NOMO-1 treated with dmso at 0.1 percent for 144 hours (cell line): ENCODE data around the gene WBP2.

ENCODE experiments used
- DNase-seq: peaks from one replicate; lab custom pipeline; 2025; ENCODE audit not compliant: unreplicated experiment; lab: John Stamatoyannopoulos, UW

The WBP2 gene

GRCh38 chr17:75855310-75856061, at the start of gene WBP2:
Gene WBP2, minus strand, starts transcription at chr17:75855335. Its CDS starts 38 bp downstream, at chr17:75855297.
- DNase-seq: peak; percentile 99

DNA sequence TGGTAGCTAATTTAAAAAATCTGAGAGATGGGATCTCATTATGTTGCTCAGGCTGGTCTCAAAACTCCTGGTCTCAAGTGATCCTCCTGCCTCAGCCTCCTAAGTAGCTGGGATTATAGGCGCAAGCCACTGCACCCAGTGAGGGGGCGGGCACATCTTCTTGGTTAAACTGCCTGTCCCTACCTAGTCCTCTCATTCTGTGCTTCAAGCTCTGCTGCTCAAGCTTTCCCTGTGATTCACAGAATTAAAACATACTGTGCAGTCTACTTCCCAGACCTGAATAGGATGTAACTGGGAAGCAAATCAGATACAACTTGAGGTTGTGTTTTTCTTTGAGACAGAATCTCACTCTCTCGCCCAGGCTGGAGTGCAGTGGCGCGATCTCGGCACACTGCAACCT, 47.3 kb upstream of the WBP2 start:
- DNase-seq: no peak

DNA sequence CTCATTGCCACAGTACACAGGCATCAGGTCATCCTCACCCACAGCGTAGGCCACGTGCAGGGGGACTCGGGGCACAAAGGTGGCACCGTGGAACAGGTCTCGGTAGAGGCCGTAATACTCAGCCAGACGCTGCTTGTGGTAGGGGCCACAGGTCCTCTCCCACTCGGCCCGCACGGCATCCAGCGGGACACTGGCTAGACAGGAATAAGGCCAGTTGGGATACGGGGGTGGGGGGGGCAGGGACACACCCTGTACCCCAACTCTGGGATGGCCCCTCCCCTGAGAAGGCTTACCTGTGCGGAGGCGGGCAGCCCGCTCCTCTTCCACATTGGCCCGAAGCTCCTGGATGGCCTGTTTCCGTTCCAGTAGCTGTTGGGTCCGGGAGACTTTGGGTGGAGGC, 46.6 kb upstream of the WBP2 start:
- DNase-seq: no peak

DNA sequence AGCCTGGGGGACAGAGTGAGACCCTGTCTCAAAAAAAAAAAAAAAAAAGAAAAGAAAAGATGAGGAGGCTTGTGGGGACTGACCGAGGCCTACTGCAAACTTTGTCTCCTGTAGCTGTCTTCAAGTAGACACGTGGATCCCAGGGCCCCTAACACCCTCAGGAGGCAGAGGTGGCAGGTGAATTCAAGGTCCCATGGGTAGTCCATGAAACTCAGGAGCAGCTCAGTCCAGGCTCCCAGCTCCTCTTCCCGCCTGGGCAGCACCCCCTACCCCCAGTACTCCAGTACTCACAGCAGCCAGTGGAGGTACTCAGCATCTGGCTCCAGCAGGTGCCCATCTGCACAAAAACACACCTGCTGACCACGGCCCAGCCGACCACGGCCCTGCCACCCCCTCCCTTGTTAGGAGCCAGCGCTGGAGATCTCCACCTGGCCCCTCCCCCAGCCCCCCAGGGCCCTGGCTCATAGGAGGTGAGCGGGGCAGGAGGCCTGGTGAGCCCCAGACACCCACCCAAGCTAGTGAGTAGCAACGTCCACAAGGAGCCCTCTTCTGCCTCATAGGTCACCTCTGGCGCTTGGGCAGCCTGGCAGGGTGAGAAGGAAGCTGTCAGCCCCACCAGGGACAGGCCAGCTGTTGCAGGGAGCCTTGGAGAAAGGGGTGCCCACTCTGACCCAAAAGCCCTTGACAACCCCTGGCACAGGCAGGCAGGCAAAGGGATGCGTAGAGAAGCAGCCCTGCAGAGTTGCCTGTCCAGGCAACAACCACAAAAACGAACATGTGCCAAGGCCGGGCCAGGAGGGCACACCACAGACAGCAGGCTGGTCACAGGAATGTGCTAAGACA, 45.8 kb upstream of the WBP2 start:
- no peak for DNase-seq

DNA sequence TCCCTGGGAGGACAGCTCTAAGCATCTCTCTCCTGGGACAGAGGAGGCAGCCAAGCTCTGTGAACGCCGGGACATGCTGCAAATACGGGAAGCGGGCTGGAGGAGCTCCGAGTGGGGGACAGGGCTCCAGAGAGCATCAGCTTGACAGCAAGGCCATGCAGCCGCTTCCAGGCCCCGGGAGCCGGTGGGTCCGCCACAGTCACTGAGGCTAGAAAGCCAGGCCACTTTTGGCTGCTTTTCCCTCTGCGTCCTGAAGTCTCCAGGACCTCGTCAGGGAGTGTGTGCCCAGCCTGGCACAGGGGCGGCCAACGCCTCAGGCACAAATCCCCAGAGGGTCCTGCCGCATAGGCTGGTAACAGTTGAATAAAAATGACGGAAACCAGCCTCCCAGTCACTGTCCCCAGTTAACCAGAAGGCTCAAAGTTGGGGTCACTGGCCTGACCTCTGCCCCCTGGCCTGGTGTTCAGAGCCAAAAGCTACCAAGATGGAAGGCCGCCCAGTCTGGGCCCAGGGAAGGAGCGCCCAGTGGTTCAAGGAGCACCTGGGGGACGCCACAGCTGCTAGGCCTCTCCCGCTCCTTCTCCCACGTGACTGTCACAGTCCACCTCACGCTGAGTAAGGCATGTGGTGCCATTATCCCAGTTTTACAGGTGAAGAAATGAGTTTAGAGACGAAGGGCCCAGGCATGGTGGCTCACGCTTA, 44.8 kb upstream of the WBP2 start:
- no peak for DNase-seq

GRCh38 chr17:75899353-75899752, 44.2 kb upstream of the WBP2 start:
- DNase-seq: no peak

GRCh38 chr17:75898791-75899190, 43.7 kb upstream of the WBP2 start:
- no peak for DNase-seq

DNA sequence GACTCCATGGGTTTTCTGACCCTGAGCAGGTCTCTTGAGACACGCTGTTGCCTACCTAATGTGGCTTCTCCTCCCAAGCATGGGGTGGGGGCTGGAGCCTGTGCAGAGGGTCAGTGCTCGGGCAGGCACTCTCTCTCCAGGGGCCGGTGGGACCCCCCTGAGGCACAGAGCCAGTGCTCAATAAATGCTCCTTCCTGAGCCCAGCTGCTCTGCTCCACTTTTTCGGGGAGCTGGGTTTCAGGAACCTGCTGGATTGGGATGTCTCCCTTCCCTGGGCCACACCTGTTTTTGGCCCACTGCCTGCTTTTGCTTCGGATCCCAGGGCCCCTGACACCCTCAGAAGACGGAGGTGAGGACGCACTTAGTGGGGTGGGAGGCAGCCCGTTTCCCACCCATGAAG, 42.9 kb upstream of the WBP2 start:
- DNase-seq: no peak

- no peak for DNase-seq
Observed at GRCh38 chr17:75897160-75898019, 42.3 kb upstream of the WBP2 start.

DNA sequence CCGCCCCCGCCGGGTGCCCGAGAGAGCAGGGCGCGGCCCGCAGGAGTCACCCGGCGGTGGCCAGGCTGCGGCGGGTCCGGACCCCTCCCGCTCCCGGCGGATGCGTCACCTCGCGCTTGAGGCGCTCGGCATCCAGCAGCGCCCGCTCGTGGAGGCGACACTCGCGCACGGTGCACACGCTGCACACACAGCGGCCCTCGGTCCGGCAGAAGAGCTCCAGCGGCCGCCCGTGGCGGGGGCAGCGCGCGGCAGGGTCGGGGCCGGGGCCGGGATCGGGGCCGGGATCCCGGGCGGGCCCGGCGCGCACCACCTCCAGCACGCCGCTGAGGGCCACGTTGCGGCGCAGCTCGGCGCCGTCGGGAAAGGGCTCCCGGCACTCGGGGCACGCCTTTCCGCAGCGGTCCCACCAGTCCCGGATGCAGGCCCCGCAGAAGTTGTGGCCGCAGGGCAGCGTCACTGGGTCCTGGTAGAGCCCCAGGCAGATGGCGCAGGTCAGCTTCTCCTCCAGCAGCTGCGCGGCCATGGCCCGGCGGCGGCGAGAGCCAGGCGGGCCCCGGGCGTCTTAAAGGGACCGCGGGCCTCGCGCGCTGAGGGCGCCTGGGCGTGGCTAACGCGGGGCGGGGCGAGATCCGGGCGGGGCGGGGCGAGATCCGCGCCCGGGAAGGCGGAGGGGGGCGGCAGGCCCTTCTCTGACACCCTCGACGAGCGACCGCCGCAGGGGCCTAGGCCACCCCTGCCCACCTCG, 41.5 kb upstream of the WBP2 start, which contains the start of gene TRIM65:
Gene TRIM65 (minus strand): TSS at position 537 of the 745 bp plus-strand sequence. CDS start 14 bp downstream, at position 523.
- peak; percentile 47 for DNase-seq

- no peak for DNase-seq
Observed at GRCh38 chr17:75895370-75896155, 40.4 kb upstream of the WBP2 start.

DNA sequence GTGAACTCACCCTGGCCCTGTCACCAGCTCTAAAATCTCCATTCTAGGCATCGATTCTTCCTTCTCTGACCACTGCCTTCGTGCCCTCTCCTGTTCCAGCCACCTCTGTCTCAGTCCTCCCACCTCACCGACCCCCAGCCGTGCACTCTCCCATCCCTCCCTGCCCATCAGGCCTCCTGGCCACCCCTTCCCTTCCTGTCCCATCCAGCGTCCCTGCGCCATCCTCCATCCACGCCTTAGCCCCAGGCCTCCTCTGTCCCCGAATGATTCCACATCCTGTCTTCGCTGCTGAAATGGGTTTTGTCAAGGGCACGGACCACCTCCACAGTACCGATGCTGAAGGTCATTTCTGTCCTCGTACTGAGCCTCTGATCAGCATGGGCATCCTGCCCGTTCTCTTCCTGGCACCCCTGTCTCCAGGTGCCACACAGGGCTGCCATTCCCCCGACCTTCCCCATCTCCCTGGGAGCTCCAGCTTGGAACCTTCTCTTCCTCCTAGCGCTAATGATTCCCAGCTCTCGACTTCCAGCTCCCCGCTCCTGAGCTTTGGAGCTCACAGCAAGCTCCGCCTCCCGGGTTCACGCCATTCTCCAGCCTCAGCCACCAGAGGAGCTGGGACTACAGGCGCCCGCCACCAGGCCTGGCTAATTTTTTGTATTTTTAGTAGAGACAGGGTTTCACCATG, 39.1 kb upstream of the WBP2 start:
- DNase-seq: no peak

- no peak for DNase-seq
Observed at GRCh38 chr17:75893305-75894048, 38.3 kb upstream of the WBP2 start.

DNA sequence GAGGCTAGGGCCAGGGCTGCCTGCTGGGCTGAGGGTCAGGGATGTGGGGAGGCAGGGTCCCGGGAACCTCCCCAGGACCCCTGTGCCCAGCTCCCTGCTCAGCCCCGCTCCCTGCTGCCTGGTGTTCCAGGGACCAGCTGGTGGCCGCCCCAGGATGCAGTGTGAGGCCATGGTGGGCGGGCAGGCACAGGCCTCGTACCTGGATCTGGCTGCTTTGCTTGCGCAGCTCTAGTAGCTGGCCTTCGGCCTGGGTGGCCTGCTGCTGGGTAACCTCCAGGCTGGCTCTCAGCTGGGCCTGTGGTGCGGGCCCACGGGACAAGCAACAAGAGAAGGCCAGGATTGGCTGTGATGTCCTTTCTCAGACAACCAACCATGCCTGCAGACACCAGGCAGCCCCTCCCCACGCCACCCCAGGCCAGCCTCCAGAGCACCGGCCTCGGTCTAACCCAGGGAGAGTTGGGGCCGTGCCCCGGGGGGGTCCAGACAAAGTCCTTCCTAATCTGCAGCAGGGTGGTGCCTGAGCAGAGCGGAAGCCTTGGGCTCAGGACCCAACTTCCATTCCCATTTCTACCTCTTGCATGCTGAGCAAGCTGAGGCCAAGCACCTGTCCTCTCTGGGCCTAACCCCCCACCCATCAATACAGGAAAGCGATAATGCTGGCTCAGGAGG, 37.6 kb upstream of the WBP2 start:
- no peak for DNase-seq

DNA sequence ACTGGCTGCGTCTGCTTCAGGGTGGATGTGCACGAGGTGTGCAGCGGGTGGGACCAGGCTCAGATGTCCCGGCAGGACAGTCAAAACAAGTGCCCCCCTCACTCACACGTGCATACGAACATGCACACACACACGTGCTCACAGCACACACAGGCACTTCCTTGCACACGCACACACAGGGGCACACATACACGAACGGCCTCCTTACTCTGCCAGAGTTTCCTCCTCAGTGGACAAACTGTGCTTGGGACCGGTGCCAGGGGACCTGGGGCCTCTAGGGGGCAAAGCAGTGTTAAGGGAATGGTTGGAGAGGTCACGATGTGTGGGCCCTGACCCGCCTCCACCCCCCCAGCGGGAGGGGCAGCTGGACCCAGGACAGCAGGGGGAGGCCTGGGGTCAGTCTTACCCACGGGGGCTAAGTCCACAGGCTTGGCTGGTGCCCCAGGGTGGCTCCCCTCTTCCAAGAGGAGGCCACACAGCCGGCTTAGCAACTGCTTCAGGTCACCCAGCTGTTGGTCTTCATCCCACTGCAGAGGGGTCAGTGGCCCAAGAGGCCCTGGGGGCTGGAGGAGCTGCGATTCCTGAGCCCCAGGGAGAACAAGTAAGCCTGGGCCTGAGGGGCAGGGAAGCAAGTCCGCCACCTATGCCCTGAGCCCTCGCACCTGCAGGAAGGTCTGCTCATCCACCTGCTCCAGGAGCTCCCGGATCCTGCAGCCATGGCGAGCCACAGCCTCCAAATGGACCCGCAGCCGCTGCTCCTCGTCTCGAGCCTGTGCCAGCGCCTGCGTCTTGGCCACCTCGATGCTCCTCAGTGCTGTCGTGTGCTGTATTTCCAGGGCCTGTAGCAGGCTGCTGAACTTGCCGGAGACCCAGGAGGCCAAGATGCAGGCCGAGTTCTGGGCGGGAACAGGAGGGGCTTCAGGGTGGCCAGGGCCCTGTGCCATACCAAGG, 36.7 kb upstream of the WBP2 start:
- no peak for DNase-seq

DNA sequence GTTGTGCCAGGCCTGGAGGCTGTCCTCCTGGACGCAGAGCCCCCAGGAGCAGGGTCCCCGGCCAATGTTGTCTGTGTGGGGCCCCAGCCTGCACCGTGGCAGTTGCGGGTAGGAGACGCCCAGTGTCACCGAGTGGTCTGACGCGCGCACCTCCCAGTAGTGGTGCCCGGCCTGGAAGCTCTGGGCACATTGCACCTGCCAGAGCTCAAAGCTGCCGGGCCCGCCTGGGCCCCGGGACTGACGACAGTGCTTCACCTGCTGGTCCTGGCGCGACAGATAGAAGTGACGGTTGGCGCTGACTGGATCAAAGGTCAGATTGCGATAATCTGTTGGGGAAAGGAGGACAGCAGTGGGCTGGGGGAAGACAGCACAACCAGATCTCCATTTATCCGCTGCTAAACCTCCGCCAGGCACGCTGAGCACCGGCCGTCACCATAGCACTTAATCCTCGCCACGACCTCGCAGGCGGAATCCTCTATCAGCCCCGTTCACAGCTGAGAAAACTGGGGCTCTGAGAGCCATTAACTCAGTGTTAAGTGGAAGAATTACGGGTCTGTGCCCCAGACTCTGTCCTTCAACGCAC, 36.0 kb upstream of the WBP2 start:
- no peak for DNase-seq
